ENCODE measurements around the gene CLDN24.

The CLDN24 gene

GRCh38 chr4:183272384-183272783 is 49.8 kb downstream of the CLDN24 start:
- DNase-seq = no peak

Data from HCEC 1CT (cell line).